Stimulated activated CD4-positive, alpha-beta T cell treated with anti-CD3 and anti-CD28 coated beads, TNF-alpha, amount 100 ng/mL, for 1 hour (primary cell): ENCODE results near the gene SIL1.

Experiments used
- DNase-seq, 3 donors: peaks; one replicate each; pipeline ENCODE4 v3.0.0-alpha.2; 2020; ENCODE audit warnings: low read depth in 3 of 3, low spot score in 1 of 3

The SIL1 gene

DNA sequence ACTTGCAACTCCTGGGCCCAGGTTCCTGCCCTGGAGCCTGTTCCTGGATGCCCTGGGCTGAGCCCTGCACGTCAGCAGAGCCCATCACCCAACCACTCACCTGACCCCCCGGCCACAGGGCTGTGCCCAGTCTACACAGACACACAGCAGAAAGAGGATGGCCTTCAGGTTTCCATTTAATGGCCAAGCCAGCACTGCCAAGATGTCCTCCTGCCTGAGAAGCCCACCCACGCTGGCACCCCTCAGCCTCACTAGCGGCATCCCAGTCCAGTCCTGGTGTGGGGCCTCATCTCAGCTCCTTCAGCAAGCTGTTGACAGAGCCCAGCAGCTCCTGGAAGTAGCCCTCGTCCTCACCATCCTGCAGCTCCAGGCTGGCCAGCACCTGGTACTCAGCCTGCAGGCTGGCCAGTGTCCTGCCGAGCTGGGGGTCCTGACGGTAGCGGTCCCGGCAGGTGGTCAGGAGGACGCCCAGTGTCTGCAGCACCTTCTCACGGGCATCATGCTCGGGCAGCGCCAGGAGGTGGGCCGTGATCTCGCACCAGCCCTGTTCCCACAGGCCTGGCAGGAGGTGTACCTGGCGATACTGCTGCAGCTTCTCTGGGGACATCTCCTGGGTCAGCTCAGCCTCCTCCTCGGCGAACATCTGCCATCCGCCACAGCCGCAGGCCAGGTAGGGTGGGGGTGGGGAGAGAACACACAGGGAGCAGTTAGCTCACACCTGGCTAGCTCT is 251.2 kb downstream of the SIL1 start:
- no peak for DNase-seq

DNA sequence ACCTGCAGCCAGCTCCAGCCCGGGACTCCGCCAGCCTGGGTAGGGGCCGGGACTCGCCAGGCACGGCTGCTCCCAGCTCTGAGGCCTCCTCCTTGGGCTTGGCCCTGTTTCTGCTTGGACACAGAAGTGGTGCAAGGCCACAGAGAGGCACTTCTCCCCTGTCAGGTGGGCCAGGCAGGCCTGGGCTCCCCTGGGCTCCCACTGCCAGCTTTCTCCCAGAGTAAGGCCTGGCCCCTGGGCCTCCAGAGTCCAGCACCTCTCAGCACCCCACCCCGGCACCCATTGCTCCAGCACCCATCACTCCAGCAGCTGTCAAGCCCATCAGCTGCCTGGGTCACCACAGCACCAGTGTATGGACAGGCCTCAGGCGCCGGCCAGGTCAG is 251.9 kb downstream of the SIL1 start:
- DNase-seq = no peak

DNA sequence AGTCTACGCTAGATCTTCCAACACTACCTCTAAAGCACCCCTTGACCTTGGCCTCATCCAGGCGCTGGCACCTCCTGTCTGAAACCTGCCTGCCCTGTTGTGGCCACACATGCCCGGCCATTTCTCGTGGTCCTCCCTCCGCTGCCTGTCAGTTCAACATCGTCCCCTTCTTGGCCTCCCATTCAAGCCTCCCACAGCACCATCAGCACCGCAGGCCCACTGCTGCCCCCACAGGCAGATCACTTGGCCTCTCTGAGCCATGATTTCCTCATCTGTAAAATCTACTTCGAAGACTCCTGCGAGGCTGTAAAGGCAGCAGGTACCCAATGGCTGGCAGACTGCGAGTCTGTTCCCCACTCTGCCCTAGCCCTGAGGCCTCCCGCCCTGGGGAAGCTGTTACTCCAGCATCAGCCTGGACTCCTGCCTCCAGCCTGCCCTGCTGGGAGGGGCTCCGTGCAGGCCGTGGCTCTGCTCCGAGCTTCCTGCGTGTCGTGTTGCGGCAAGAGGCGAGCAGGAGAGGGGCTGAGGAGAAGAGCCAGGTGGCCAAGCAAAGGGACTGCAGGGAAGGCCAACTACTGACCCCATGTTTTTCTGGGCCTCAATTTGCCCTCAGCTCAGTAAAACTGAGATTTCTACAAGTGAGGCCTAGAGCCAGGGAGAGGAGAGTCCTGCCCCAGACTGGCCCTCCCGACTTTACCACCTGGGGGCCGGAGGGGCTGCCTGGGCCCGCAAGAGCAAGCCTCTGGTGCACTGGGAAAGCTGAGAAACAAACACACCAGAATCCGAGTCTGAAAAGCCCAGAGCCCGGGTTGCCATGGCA is 252.5 kb downstream of the SIL1 start:
- DNase-seq = no peak

DNA sequence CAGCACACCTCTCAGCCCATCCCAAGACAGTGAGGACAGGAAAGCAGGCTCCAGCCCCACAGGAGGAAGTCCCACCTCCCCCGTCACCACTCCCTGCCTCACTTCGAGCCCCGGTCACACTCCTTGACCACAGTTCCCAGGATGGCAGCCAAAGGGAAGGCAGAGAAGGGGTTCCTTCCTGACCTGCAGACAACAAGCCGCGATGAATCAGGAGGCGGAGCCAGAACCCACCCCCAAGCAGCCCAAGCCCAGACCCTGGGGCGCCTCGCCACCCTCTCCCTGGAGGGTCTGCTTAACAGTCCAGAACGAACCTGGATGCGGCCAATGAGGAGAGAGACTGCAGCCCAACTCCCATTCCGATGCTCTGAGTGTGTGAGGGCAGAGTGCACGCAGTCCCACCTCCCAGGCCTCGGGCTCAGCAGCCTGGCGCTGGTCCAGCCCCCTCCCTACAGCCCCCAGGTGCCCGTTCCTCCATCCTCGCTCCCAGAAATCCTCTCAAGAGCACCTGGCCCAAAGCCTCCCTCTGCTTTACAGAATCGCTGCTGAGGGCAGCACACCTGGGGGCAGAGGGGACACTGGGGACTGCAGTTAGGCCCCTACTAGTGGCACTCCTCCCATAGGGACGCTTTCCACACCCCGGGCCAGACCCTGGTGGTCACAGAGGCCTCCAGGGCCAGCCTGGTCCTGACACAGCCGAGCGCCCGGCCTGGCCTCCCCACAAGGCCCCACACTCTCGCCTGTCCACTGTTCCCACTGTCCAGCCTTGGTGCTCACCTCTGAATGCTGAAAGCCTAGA is 253.4 kb downstream of the SIL1 start:
- no peak for DNase-seq

DNA sequence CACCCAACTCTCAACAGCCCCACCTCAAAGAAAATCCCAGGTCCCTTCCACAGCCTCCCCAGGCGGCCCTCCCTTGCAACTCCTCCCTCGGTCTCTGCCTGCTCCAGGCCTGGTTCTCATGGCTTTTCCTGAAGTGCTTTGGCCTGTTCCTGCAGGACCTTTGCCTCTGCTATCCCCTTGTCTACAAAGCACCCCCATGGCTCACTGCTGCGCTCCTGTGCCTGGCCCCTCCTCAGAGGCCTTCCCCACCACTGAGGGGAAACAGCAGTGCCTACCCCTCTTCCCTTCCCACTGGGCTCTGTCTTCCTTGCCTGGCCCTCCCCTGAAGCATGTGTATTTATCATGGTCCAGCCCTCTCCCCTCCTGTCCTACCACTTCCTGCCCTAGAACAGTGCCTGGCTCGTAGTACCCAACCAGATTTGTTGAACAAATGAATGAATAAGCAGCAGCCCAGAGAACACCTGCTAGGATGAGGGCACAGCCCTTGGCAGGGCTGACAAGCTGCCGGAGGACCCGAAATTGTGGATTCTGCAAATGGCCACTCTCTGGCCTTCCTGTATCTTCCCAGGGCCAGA is 254.5 kb downstream of the SIL1 start:
- DNase-seq = no peak

DNA sequence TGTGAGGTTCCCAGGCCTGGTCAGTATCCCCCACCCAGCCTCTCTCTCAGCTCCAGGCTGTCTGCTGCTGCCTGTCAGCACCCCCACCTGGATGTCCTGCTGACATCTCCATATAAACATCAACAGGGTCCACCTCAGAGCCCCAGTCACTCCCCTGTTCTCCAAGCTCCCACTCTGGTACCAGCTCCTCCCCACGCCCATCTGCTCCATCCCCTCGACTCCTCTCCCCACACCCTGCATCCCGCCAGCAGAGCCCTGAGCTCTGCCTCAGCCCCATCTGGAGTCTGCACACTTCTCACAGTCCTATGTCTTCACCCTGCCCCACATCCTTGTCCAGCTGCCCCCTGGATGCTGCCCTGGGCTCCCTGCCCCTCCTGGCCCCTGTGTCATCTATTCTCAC is 255.3 kb downstream of the SIL1 start:
- DNase-seq = no peak

DNA sequence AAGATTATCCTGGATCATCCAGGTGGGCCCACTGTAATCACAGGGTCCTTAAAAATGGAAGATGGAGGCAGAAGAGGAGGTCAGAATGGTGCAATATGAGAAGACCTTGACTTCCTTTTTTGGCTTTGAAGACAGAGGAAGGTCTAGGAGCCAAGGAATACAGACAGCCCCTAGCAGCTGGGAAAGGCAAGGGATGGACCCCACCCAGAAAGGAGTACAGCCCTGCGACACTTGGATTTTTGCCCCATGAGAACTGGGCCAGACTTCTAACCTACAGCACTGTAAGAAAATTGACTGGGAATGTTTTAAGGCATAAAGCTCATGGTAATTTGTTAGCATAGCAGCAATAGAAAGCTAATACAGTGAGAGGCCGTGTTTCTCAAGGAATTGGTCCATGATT is 256.1 kb downstream of the SIL1 start:
- DNase-seq = no peak

DNA sequence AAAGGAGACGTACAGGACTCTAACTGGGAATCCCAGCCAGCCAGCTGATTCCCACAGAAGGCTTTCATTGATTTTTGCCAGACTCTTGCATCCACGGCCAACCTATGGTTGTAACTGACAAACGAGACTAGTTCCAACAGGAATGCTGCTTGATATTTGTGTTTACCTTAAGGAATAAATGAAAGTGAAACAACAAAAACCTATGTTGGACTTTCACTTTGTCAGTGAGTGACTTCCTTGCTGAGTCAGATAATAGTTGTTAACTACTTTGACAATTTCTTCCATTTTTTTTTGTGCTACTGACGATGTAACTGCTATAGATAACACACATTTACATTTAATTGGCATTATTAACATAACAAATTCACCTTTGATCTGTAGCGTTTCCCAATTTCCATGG is 259.6 kb downstream of the SIL1 start:
- no peak for DNase-seq

DNA sequence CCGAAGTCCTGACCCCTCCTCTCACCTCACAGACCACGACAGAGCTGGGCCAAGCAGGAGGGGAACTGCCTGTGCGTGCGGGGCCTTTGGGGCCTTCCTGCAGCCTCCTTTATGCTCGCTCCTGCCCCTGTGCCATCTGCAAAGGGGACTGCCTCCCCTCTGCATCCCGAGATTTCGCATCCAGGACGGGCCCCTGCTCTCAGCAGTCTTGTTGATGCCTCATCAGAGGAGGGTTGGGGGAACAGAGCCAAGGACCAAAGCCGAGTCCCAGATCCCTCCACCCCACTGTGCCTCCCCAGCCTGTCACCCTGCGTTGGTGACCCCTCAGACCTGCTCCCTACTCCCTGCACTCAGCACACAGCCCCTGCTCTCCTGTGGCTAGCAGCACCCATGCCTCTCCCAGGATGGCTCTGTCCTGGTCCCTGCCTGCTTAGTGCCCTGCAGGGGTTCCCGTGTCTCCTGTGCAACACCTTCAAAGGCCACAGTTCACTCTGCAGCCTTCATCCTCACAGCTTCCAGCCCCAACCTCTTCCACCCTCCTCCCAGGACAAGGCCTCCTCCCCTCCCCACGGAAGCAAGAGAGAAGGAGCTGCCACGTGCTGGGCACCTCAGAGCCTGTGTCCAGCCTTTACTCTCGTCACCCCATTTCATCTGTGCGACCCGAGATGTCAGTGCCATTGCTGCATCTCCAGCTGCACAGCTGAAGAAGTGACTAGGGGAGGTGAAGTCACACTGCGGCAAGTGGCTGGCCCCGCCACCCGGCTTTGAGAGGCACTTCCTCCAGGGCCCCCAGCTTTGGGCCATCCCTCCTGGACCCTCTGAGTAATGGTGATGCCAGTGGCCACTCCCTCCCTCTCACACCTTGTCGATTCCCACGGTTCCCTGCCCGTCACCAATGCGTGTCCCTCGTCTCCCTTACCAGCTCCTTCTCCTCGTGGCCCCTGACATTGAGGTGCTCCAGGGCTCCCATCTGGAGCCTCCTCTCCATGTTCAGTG is 260.5 kb downstream of the SIL1 start:
- no peak for DNase-seq

DNA sequence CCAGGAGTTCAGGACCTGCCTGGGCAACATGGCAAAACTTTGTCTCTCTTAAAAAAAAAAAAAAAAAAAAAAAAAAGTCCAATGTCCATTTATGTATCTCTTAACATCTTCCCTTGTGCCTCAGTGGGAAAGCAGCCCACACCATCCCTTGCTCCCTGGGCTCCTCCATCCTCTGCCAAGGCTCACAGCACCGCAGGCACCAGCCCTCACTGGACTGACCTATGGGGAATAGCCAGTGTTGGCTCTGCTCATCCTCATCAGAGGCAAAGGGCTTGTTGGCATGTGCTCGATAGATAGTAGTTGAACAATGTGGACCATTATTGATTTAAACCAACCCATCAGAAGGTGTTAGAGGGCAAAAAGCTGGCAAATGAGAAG is 261.2 kb downstream of the SIL1 start:
- no peak for DNase-seq

DNA sequence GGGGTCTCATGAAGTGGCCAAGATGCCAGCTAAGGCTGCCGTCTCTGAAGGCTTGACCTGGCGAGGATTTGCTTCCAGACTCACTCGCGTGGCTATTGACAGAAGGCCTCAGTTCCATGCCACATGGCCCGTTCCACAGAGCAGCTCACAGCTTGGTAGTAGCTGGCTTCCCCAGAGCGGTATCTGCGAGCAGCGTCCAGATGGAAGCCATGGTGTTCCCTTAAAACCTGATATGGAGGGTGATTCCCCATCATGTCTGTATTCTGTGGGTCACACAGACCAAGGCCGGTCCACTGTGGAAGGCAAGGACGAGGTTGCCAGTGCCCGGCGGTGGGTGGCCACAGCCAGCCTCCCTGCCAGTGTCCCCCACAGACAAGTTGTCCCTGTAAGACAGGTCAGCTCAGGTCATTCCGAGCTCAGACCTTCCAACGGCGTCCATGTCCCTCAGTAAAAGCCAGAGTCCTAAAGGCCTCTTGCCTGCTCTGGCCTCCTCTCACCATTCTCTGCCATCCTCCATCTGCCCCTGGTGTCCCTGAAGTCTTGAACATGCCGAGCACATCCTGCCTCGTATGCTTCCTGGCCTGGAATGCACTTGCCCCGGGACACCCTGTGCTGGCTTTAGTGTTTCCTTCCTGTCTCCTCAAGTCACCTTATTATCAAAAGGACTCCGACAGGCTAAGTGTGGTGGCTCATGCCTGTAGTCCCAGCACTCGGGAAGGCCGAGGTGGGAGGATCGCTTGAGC is 261.8 kb downstream of the SIL1 start:
- DNase-seq = no peak

DNA sequence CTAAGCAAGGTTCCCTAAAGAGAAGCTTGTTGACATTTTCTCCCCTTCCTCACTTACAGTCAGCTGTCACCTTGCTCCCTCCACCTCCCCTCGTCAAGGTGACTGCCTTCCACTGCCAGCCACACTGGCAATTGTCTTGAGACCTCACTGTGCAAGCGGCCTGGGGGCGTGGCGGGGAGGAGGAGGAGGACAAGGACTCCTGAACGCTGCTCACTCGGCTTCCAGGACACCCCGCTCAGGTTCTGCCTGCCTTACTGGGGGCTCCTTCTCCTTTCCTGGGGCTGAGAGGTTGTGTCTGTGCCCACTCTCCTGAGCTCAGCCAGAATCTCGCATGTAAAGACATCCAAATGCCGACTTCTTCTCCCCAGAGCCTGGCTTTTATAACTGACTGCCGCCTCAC is 262.7 kb downstream of the SIL1 start:
- DNase-seq = no peak

DNA sequence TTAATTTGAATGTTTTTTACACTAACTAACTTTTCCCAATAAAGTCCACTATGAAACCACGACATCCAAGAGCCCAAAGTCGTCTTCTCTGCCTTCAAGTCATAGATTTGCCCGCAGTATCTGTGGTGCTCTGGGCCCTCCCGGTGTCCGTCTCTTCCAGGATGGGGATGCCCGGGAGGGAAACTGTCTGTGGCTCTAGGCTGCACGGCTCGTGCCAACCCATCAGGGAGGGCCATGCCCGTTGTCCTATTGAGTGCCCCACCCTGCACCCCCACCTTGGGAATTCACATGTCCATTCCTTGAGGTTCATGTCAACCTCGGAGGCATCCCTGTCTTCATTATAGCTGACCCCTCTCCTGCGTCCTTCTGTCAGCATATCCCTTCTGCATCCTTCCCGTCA is 263.2 kb downstream of the SIL1 start:
- DNase-seq = no peak

DNA sequence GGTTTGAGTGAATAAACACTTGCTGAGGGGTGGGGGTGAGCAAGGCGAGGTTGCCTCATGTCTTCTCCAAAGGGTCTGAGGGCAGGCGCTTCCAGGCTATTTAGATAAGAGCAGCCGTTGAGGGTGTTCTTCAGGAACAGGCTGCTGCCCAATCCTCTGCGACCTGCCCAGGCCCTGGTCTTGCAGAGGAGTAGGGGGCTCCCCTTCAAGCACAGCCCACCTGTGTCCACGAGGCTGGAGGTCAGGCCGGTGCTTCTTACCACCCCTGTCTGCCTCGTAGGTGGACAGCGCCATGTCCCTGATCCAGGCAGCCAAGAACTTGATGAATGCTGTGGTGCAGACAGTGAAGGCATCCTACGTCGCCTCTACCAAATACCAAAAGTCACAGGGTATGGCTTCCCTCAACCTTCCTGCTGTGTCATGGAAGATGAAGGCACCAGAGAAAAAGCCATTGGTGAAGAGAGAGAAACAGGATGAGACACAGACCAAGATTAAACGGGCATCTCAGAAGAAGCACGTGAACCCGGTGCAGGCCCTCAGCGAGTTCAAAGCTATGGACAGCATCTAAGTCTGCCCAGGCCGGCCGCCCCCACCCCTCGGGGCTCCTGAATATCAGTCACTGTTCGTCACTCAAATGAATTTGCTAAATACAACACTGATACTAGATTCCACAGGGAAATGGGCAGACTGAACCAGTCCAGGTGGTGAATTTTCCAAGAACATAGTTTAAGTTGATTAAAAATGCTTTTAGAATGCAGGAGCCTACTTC is 264.5 kb downstream of the SIL1 start:
- no peak for DNase-seq

DNA sequence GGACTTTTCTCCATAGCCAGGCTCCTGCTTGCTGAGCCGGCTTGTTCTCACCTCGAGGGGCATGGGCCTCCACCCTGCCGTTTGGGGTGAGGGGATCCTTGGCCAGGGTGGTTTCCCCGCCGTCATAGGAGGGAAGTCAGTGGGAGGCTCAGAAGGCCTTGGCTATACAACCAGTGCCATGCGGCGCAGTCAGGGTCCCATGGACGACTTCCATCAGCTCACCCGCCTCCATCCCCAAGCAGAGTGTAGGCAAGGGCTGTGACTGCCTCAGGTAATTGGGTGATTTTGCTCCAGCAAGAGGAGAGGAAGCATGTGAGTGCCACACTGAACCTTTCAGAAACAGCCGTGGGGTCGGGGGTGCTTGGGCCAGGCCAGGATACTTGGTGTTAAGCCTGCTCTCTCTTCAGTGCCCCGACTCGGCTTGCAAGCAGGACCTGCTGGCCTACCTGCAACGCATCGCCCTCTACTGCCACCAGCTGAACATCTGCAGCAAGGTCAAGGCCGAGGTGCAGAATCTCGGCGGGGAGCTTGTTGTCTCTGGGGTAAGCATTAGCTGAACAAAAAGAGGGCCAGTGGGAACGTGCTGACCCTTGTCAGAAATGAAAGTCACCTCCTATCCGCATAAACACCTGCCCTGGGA is 265.9 kb downstream of the SIL1 start:
- DNase-seq = no peak

DNA sequence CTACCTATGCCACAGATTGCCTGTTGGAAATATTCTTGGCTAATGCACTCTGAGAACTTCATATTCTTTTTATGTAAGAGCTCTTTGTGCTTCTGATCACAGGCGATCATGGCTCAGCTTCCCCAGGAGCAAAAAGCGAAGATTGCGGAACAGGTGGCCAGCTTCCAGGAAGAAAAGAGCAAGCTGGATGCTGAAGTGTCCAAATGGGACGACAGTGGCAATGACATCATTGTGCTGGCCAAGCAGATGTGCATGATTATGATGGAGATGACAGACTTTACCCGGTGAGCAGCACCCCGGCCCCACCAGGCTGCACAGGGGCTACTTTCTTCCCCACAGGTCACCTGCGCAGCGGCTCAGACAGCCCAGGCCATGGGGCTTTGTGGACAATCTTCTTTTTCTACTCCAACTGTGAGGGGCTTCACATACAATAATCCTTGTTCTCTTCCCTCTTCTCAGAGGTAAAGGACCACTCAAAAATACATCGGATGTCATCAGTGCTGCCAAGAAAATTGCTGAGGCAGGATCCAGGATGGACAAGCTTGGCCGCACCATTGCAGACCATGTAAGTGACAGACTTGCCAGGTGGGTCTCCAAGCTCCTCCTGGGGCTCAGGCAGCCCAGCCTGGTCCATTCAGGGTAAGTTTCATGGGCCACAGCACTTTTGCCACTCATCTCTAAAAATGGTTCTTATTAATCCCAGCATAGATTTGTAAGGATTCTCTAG is 267.6 kb downstream of the SIL1 start:
- no peak for DNase-seq

DNA sequence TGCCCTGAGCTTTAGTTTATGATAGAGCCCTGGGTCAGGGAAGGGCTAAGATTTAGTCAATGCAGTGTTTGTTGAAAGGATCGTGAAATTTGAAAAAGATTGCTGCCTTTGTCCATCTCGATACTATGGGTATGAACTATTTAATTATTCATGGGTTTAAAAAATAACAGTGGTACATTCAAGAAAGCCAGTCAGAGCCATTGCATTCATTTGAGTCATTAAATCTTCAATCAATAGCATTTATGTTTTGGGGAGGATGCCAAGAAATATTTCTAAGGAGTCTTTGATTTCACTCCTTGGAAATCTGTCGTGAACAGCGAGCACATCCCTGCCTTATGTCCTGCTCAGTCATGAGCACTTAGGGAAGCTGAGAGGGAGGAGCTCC is 268.6 kb downstream of the SIL1 start:
- DNase-seq = no peak

DNA sequence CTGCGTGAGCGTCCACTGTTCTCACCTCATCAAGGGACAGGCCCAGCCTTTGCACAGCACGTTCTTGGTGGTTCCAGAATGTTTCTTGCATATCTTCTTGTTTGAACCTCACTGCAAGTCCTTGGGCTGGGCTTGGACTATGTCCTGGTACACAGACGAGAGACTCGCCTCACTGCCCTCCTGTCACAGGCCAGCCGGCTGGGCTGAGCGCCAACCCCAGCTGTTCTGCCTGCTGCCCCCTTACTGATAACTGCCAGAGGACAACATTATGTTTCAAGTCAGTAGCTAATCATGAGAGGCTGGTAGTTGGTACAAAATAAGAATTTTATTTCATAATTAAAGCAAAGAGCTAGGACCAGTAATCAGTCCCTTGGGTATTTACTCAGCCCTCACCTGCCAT is 270.2 kb downstream of the SIL1 start:
- no peak for DNase-seq
